NCI-H2227 treated with DMSO at 0.1 percent for 48 hours (cell line): ENCODE results near the gene CCDC192.
"Not testable (repeated sequence)": the region's sequence is repeated elsewhere in the genome, so short reads cannot be mapped to it uniquely, and the experiment has no call there.

Experiments
- DNase-seq: peaks from one replicate; lab custom pipeline; 2025; lab: John Stamatoyannopoulos, UW

Gene CCDC192

GRCh38 chr5:127699416-127699815 lies 3.8 kb upstream of the CCDC192 start:
- no peak for DNase-seq

- no peak for DNase-seq
Observed at GRCh38 chr5:127700237-127700766, 2.9 kb upstream of the CCDC192 start.

GRCh38 chr5:127702434-127702833 lies 757 bp upstream of the CCDC192 start:
- DNase-seq, result no peak

- DNase-seq, result no peak
Observed at GRCh38 chr5:127705120-127705892, 2.1 kb downstream of the CCDC192 start.

- DNase-seq, result no peak
Observed at GRCh38 chr5:127706691-127707090, 3.5 kb downstream of the CCDC192 start.

GRCh38 chr5:127707209-127707608 lies 4.0 kb downstream of the CCDC192 start:
- DNase-seq, result no peak

- not testable (repeated sequence) for DNase-seq
Observed at GRCh38 chr5:127713083-127713482, 9.9 kb downstream of the CCDC192 start.

GRCh38 chr5:127718181-127718580 lies 15.0 kb downstream of the CCDC192 start:
- no peak for DNase-seq

GRCh38 chr5:127723571-127723970 lies 20.4 kb downstream of the CCDC192 start:
- no peak for DNase-seq

GRCh38 chr5:127725673-127726072 lies 22.5 kb downstream of the CCDC192 start:
- no peak for DNase-seq

- DNase-seq, result no peak
Observed at GRCh38 chr5:127732963-127733362, 29.8 kb downstream of the CCDC192 start.

GRCh38 chr5:127739348-127739747 lies 36.2 kb downstream of the CCDC192 start:
- DNase-seq, result not testable (repeated sequence)

GRCh38 chr5:127739807-127740384 lies 36.7 kb downstream of the CCDC192 start:
- no peak for DNase-seq

GRCh38 chr5:127741412-127741811 lies 38.2 kb downstream of the CCDC192 start:
- no peak for DNase-seq

GRCh38 chr5:127744241-127744640 lies 41.0 kb downstream of the CCDC192 start:
- DNase-seq, result no peak

- DNase-seq, result no peak
Observed at GRCh38 chr5:127746756-127747155, 43.6 kb downstream of the CCDC192 start.

GRCh38 chr5:127752503-127753265 lies 49.5 kb downstream of the CCDC192 start:
- not testable (repeated sequence) for DNase-seq

- no peak for DNase-seq
Observed at GRCh38 chr5:127754259-127754658, 51.1 kb downstream of the CCDC192 start.

- no peak for DNase-seq
Observed at GRCh38 chr5:127754706-127755105, 51.5 kb downstream of the CCDC192 start.

- peak; percentile 9 for DNase-seq
Observed at GRCh38 chr5:127757576-127757975, 54.4 kb downstream of the CCDC192 start.

- DNase-seq, result no peak
Observed at GRCh38 chr5:127758766-127759283, 55.6 kb downstream of the CCDC192 start.

GRCh38 chr5:127761869-127762268 lies 58.7 kb downstream of the CCDC192 start:
- no peak for DNase-seq
